ENCODE results near the gene CACNA1C.

The CACNA1C gene

DNA sequence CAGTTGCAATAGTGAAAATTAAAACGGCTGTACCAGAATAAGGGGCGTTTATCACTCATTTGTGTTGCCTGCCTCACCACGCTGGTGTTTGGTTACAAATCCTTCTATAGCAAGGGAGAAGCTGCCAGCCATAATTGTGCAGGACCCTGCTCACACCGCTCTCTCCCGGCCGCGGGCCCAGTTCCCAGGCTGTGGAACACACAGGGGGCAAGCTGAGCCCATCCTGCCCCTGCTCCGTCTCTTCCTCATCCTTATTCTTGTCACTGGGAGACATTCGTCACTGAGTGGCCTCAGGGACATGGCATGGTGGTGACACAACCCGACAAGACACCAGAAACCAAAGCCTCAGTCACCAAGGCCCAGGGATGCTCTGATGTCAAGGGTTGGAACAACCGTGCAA is 625.6 kb downstream of the CACNA1C start:
- no peak for DNase-seq (ENCODE audit: low read depth)
- TF ChIP-seq POLR2A (IDR thresholded peaks at IDR 0.05; ENCODE audit: extremely low read depth, insufficient read length): no peak
- TF ChIP-seq, protein P1, sequence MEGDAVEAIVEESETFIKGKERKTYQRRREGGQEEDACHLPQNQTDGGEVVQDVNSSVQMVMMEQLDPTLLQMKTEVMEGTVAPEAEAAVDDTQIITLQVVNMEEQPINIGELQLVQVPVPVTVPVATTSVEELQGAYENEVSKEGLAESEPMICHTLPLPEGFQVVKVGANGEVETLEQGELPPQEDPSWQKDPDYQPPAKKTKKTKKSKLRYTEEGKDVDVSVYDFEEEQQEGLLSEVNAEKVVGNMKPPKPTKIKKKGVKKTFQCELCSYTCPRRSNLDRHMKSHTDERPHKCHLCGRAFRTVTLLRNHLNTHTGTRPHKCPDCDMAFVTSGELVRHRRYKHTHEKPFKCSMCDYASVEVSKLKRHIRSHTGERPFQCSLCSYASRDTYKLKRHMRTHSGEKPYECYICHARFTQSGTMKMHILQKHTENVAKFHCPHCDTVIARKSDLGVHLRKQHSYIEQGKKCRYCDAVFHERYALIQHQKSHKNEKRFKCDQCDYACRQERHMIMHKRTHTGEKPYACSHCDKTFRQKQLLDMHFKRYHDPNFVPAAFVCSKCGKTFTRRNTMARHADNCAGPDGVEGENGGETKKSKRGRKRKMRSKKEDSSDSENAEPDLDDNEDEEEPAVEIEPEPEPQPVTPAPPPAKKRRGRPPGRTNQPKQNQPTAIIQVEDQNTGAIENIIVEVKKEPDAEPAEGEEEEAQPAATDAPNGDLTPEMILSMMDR (IDR thresholded peaks at IDR 0.05; ENCODE audit: low read depth, low read length): no peak
- TF ChIP-seq, protein P2, sequence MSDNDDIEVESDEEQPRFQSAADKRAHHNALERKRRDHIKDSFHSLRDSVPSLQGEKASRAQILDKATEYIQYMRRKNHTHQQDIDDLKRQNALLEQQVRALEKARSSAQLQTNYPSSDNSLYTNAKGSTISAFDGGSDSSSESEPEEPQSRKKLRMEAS (IDR thresholded peaks at IDR 0.05; ENCODE audit: low read depth, low read length): no peak
- no peak for TF ChIP-seq MYC (IDR thresholded peaks at IDR 0.05; ENCODE audit: low read depth, low read length)
- no peak overlapping the region for H3K4me3 ChIP-seq (ENCODE audit: low read depth, low read length)

DNA sequence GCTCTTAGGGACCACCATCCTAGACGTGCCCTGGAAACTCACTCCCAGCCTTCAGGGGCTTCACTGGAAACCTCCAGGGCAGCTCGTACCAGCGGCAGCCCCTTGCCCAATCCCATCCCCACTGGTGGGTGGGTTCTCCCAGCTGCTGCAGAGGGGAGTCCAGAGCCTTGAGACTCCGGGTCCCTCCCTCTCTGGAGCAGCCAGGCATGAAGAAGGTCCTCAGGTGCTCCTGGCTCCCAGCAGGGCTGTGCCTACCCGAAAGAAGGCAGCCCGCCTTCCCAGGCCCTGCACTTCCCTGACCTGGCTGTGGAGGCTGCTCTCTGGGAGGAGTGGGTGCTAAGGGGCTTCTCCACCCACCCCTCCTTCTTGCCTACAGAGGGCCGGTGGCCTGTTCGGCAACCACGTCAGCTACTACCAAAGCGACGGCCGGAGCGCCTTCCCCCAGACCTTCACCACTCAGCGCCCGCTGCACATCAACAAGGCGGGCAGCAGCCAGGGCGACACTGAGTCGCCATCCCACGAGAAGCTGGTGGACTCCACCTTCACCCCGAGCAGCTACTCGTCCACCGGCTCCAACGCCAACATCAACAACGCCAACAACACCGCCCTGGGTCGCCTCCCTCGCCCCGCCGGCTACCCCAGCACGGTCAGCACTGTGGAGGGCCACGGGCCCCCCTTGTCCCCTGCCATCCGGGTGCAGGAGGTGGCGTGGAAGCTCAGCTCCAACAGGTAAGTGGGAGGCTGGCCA is 626.5 kb downstream of the CACNA1C start:
- no peak for DNase-seq (ENCODE audit: low read depth)
- no peak overlapping the region for H3K4me3 ChIP-seq (ENCODE audit: low read depth, low read length)
- no peak for TF ChIP-seq POLR2A (IDR thresholded peaks at IDR 0.05; ENCODE audit: extremely low read depth, insufficient read length)
- TF ChIP-seq MYC (IDR thresholded peaks at IDR 0.05; ENCODE audit: low read depth, low read length): no peak
- TF ChIP-seq, protein P2 (IDR thresholded peaks at IDR 0.05; ENCODE audit: low read depth, low read length): no peak
- TF ChIP-seq, protein P1 (IDR thresholded peaks at IDR 0.05; ENCODE audit: low read depth, low read length): no peak

DNA sequence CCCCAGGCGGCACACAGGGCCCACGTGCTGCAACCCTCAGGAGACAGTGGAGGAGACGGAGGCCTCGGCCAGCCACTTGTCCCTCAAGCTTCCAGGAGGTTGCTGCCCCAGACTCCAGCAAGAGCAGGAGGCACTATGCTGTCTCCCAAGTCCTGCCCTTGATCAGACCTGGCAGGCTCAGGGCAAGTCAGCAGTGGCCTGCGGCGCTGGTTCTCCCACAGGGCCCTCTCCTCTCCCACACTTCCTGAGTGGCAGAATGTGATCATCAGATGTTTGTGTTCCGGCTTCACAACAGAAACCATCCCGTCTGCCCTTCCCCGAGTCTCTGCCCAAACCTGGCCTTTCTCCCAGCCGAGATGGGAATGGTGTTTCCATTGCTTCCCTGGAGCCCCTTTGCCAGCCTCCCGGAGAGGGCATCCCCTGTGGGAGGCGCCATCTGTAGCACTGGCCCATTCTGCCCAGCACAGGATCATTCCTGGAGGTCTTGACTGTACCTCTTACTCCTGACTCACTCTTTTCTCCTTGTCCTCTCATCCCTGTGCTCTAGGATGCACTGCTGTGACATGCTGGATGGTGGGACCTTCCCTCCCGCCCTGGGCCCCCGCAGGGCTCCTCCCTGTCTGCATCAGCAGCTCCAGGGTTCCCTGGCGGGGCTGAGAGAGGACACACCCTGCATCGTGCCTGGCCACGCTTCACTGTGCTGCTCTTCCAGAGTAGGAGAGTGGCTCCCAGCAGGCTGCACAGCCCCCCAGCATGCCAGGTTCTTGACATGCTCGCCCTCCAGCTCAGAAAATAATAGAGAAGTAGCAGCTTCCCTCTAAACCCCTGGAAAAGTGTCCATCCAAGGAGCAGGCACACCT is 627.3 kb downstream of the CACNA1C start:
- no peak for TF ChIP-seq MYC (IDR thresholded peaks at IDR 0.05; ENCODE audit: low read depth, low read length)
- TF ChIP-seq, protein P2 (IDR thresholded peaks at IDR 0.05; ENCODE audit: low read depth, low read length): no peak
- DNase-seq (ENCODE audit: low read depth): no peak
- no peak overlapping the region for H3K4me3 ChIP-seq (ENCODE audit: low read depth, low read length)

DNA sequence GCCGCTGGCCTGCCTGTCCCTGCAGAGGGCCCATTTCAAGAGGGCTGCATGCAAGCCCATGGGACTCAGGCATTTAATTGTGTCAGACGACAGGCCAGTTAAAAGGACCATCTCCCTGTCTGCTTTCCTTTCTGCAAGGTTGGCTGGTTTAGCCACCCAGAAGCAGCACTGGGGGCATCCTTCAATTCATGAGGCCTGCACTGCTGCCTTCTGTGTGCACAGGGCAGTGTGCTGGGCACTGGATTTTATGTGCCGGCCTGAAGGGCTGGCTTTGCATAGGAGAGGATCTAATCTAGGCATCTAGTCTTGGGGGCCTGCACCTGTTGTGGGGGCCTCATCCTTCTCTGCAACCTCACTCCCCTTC is 627.9 kb downstream of the CACNA1C start:
- no peak for DNase-seq (ENCODE audit: low read depth)
- TF ChIP-seq, protein P1 (IDR thresholded peaks at IDR 0.05; ENCODE audit: low read depth, low read length): no peak
- TF ChIP-seq, protein P2 (IDR thresholded peaks at IDR 0.05; ENCODE audit: low read depth, low read length): no peak
- TF ChIP-seq MYC (IDR thresholded peaks at IDR 0.05; ENCODE audit: low read depth, low read length) (no peak), POLR2A (IDR thresholded peaks at IDR 0.05; ENCODE audit: extremely low read depth, insufficient read length) (no peak)
- H3K4me3 ChIP-seq (ENCODE audit: low read depth, low read length): no peak overlapping the region

DNA sequence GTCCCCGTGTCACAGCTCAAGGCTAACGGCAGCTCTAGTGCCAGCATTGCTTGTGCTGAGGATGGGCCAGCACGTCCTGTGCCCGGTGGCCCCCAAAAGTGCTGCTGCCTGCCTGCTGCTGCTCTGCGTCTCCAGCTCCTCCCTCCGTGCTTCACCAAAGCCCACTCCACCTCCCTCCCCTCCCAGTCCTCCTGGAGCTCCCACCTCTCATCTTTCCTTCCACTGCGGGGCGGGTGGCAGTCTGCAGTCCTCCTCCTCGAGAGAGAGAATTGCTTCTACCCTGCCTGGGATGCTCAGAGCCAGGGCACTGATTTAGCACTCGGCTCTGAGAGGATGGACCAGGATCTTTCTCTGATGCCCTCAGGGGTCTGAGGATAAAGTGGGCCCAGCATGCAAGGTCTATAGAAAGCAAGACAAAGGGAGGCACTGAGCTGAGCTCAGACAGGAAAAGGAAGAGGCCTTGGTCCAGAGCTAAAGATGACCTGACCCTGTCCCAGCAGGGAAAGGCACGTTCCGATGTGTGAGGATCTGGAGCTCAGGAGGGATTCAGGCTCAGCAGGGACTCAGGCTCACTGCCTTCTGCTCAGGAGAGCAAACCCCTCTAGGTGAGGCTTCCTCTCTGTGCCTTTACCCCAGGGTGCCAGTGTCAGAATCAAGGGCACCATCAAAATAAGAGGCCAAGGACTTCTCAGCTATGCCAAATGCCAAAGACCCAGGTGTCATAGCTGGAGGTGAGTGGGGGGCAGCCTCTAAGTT is 628.8 kb downstream of the CACNA1C start:
- DNase-seq (ENCODE audit: low read depth): no peak
- H3K4me3 ChIP-seq (ENCODE audit: low read depth, low read length): no peak overlapping the region
- TF ChIP-seq, protein P2 (IDR thresholded peaks at IDR 0.05; ENCODE audit: low read depth, low read length): no peak
- no peak for TF ChIP-seq POLR2A (IDR thresholded peaks at IDR 0.05; ENCODE audit: extremely low read depth, insufficient read length)
- TF ChIP-seq, protein P1 (IDR thresholded peaks at IDR 0.05; ENCODE audit: low read depth, low read length): no peak
- TF ChIP-seq MYC (IDR thresholded peaks at IDR 0.05; ENCODE audit: low read depth, low read length): no peak
